ENCODE results near the gene NDUFAF8.

DNA sequence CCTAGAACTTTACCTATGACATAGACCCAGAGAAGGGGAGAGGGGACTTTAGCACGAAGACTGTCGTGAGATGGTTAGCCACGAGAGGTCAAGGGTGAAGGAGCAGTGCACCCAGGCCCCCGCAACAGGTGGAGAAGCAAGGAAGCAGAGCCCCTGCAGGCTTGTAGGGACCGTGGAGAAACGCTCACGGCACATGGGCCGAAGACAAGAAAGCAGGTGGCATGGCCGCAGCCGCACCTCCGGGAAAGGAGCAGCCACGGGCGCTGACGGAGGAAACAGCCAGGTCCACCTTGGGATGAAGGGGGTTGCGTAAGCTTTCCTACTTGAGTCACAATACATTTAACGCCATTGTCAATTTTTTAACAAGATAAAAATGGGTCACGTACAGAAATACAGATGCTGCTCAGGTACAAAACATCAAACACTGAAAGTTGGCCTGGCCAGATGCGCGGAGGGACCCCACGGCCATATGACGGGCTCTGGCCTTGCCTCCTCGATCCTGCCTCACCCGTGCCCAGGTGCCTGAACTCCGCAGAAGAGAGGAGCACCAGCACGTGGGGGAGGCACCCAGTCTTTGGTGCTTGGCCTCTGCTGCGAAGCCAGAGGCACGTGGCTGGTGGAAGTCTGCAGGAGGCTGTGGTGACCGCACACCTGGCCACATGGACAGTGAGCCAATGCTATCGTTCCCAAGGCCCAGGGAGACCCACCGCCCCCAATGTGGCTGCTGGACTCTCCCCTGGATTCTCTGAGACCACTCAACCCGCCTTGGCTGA is 34.8 kb downstream of the NDUFAF8 start:
- no peak for TF ChIP-seq POLR2A (IDR thresholded peaks at IDR 0.05)
- TF ChIP-seq CTCF (IDR thresholded peaks at IDR 0.05) = no peak
- no peak for TF ChIP-seq EP300 (IDR thresholded peaks at IDR 0.05)
